Cerebellar cortex (tissue), 1 donor: ENCODE measurements around the gene DIRAS1.
A peak's percentile ranks its signal among the peaks of the same experiment; 100 is the strongest.
"Not testable (repeated sequence)": the region's sequence is repeated elsewhere in the genome, so short reads cannot be mapped to it uniquely, and the experiment has no call there.

Experiments used
- DNase-seq: peaks from one replicate; pipeline ENCODE4 v3.0.0-alpha.2; 2015; ENCODE audit warnings: low spot score

Gene DIRAS1

DNA sequence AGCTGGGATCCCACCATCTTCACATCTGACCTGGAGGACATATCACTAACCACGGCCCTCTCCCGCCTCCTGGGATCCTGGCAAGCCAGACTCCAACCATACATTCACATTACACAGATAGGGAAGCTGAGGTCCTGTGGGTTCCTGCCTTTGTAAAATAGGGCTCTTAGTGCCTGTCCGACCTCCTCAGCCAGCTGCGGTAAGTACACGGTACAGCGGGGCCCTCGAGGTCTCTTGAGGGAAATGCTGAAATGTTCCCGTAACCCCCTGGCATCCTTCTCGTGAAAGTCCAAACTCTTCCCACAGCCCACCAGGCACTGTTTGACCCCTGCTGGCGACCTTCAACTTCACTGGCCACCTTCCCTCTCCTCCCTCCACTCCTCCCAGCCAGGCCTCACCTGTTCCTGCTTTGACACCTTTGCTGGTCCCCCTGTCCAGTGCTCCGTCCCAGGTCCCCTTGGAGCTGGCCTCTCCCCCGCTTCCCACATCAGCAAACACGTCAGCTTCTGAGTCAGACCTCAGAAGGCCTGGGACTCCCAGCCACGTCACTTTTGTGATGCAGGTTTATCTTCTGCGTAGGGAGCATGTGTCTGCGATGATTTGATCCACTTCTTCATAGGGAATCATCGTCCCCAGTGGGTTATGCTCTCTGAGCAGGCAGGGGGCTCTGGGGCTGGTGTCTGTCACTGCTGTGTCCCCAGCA, 9.8 kb downstream of the DIRAS1 start:
- DNase-seq, result no peak

DNA sequence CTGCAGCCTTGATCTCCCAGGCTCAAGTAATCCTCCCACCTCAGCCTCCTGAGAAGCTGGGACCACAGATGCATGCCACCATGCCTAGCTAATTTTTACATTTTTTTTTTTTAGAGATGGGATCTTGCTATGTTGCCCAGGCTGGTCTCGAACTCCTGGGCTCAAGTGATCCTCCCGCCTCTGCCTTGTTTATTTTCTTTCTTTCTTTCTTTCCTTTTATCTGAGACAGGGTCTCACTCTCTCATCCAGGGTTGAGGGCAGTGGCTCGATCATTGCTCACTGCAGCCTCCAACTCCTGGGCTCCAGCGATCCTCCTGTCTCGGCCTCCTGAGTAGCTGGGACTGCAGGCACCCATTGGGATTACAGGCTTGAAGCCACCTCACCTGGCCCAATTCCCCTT, 14.9 kb downstream of the DIRAS1 start:
- no peak for DNase-seq

DNA sequence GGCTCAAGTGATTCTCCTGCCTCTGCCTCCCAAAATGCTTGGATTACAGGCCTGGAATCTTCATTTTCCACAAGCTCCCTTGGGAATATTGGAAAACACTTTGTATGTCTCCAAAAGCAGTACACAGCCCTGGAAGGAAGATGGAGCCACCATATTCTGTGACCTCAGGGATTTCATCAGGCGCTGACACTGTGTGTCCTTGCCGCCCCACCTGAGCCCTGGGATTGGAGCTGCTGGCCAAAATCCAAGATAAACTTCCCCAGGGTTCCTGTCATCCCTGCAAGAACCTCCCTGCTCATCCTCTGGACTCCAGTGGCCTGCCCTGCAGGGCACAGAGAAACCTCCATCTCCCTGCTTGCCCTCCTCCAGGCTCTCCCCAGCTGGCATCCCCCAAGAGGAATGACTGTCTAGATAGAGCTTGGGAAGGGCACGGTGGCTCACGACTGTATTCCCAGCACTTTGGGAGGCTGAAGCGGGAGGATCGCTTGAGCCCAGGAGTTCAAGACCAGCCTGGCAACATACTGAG, 17.4 kb downstream of the DIRAS1 start:
- no peak for DNase-seq

DNA sequence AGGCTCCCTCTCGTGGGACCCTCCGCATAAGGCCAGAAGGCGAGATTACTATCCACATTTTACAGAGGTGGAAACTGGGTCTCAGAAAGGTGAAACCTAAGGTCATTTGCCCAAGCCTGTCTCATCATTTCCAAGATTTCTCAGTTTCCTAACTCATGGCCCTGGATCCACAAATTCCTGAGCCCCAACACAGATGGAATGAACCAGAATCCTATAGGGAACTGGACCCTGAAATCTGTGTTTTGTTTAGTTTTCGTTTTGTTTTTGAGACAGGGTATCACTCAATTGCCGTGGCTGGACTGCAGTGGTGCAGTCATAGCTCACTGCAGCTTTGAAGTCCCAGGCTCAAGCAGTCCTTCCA, 18.1 kb downstream of the DIRAS1 start:
- no peak for DNase-seq

DNA sequence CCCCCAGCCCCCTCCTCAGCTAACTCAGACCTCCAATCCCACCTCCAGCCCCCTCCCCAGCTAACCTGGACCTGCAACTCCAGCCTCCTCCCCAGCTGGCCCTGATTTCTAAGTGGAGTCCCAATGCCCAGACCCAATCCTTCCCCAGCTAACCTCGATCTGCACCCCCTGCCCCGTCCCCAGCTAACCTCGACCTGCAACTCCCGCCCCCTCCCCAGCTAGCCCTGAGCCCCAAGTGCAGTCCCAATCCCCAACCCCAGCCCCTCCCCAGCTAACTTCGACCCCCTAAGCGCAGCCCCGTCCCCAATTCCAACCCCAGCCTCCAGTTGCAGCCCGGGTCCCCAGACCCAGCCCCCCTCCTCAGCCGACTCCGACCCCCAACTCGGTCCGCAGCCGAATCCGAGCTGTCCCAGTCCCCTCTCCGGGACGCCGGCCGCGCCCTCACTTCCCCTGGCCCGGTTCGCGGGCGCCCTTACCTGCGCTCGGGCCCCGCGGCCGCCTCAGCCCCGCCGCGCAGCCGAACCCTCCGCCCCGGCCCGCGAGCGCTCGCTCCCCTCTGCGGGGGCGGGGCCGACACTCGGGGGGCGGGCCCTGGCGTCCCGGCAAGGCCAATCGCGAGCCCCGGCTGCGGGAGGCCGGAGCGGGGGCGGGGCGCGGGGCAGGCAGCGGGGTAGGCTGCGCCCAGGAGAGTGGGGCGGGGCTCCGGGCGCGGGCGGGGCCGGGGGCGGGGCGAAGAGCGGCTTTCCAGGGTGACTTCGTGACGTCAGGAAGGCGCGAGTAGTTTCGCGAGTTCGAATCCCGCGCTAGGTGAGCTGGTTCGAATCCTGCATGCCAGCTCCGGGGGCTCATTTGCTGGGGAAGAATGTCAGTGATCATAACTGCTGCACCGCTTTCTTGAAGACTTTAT, 18.7 kb downstream of the DIRAS1 start, which contains the start of gene GNG7:
GNG7 (minus strand) TSS at position 525 of the 907 bp plus-strand sequence. CDS start 182,006 bp downstream, outside the sequence.
- peak; percentile 91 for DNase-seq

DNA sequence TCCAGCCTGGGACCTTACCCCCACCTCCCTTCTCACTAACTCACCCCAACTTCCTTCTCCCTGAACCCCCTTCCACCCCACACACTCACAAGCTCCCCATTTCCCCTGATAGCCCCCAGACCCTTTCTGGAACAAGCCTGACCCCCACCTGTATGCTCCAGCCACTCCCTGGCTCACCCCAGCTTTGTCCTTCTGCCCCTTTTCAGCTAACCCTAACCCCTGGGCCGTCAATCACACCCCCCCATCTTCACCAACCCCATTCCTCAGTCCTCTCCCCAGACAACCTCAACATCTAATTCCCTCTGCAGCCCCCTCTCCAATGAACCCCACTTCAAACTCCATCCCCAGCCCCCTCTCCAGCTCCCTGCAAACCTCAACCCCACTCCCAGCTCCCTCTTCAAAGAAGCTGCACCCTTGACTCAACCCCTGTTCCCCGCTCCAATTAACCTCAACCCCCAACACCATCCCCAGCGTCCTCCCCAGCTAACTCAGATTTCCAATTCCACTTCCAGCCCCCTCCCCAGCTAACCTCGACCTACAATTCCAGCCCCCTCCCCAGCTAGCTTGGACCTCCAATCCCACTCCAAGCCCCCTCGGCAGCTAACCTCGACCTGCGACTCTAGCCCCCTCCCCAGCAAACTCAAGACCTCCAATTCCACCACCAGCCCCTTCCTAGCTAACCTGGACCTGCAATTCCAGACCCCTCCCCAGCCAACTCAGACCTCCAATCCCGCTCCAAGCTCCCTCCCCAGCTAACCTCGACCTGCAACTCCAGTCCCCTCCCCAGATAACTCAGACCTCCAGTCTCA, 19.6 kb downstream of the DIRAS1 start:
- no peak for DNase-seq

DNA sequence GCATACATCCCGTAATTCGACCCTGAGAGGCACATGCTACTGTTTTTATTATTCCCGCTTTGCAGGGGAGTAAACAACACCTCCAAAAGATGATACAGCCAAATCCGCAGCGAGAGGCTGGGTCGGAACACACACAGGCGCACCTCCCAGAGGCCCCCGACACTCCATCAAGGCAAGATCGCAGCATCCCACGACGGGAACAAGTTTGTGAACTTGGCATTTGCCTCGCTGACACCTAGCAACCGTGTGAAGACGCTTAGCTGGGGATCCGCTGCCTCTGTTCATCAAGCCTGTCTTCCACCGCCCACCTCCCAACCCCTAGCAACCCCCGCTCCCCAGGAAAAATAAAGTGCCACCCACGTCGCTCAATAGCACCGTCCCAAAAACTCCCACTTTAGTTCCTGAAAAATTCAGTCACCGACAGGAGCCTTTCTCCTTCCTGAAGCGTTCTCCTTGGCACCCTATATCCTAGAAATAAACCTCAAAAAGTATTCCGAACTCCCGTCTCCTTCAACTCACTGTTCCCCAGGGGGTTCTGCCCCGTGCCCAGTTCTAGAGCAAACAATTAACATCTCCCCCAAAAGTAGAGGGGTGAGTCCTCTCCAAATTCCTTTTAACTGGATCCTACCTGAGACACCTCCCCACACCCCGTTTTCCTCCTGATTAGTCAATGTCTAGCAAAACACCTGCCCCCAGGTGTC, 20.4 kb downstream of the DIRAS1 start:
- peak; percentile 38 for DNase-seq

DNA sequence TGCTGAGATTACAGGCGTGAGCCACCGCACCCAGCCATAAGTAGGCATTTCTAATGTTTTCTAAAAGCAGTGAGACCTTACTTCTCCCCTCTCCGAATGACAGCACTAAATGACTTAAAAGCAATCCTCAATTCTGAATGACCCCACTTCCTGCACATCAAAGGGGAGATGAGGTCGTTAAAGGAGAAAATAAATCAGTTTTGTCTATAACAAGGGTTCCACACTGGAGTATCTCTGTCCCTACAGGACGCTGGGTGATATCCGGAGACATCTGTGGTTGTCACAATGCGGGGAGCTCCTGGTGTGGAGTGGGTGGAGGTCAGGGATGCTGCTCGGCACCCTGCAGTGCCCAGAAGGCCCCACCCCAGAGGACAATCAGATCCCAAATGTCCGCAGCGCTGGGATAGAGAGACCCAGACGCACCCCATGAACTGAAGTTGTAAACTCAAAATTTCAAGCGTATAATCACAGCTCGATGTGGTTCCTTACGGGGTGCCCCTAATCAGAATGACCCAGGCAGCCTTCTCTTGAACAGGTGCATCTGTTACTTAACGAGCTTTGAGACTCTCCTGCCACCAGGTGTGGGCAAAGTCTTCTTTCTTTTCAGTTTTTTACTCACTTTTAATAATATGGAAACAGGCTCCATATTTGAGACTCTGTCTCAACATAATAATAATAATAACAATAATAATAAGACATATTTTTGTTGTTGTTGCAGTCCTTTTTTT, 21.6 kb downstream of the DIRAS1 start:
- no peak for DNase-seq

DNA sequence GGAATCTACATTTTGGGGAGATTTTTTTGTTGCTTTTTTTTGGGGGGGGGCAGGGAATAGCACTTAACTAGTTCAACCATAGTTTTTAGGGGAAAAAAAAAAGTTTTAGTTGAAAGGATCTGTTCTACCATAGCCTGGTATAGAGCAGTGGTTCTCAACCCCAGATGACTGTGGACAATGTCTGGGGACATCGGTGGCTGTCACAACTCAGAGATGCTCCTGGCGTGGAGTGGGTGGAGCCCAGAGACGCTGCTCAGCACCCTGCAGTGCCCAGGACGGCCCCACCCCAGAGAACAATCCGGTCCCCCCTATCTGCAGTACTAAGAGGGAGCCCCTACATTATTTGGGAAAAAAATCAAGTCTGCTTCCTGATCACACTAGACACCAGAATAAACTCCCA, 27.0 kb downstream of the DIRAS1 start:
- DNase-seq, result no peak

DNA sequence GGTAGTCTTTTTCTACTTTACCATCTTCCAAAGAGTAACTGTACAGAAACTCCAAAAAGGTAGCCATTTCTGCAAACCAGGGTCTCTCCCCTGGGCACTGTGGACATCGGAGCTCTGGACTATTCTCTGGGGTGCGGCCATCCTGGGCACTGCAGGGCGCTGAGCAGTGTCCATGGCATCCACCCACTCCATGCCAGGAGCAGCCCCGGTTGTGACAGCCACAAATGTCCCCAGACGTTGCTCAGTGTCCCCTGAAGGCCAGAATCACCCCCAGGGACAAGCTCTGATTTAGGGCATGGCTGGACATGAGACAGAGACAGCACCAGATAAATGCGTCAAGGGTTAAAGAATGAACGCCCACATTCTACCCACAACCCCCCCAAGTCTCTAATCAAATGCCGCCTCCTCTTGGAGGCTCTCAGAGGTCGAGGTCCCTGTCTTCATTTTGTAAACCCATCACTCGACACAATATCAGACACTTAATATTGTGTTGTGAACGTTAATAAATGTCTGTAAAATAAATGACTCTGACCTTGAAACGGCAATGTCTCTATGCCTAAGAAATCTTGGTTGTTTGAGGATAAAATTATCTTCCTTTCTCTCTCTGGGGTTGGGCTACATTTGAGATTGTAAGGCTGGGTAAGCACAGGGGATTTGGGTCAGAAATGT, 27.5 kb downstream of the DIRAS1 start:
- no peak for DNase-seq

DNA sequence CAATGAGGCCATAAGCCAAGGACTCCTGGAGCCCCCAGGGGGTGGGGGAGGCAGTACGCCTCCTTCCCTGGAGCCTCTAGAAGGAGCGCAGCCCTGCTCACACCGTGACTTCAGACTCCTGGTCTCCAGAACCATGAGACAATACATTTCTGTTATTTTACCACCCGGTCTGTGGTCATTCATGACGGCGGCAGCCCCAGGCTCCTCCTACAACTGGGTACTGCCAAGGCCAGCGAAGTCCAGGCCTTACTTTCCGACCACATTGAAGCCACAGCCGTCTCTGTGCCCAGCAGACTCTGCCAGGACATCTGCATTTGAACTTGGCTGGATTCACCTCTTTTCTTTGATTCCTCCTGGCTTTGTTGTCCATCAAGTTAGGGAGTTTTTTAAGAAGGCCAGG, 29.2 kb downstream of the DIRAS1 start:
- DNase-seq, result no peak

DNA sequence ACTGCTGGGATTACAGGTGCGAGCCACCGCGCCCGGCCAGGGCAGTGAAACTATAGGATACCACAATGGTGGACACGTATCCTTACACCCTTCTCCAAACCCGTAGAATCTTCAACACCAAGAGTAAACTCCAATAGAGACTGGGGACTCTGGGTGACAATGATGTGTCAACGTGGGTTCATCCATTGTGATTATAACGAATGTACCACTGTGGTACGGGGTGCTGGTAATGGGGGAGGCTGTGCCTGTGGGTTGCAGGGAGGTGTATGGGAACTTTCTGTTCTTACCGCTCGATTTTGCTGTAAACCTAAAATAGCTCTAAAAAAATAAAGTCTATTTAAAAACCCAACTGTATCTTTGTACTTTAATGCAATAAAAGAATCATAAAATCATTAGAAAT, 30.3 kb downstream of the DIRAS1 start:
- no peak for DNase-seq

DNA sequence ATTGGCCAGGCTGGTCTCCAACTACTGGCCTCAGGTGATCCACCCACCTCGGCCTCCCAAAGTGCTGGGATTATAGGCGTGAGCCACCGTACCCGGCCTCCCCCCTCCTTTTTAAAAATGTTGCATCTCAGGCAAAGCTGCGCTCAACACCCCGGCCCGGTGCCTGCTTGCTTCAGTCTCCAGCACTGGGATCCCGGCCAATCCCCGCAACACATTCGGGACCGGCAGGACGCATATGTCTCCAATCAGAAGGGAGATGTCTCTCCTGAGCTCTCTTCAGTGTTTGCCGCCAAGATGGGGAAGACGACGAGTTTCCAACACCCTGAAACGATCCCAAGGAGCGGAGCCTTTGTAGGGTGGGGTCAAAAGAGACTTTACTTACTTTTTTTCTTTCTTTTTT, 34.8 kb downstream of the DIRAS1 start:
- no peak for DNase-seq

DNA sequence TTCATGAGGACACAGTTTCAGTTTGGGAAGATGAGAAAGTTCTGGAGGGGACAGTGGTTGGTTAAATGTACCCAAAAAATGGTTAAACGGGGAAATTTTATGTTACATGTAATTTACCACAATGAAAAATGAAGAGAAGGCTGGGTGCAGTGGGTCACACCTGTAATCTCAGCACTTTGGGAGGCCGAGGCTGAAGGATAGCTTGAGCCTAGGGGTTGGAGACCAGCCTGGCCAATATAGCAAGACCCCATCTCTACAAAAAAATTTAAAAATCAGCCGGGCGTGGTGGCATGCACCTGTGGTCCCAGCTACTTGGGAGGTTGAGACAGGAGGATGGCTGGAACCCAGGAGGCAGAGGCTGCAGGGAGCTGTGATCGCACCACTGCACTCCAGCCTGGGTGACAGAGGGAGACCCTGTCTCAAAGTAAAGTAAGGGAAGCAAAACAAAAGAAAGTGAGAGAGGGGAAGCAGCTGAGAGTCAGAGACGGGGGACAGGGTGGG, 35.9 kb downstream of the DIRAS1 start:
- no peak for DNase-seq

DNA sequence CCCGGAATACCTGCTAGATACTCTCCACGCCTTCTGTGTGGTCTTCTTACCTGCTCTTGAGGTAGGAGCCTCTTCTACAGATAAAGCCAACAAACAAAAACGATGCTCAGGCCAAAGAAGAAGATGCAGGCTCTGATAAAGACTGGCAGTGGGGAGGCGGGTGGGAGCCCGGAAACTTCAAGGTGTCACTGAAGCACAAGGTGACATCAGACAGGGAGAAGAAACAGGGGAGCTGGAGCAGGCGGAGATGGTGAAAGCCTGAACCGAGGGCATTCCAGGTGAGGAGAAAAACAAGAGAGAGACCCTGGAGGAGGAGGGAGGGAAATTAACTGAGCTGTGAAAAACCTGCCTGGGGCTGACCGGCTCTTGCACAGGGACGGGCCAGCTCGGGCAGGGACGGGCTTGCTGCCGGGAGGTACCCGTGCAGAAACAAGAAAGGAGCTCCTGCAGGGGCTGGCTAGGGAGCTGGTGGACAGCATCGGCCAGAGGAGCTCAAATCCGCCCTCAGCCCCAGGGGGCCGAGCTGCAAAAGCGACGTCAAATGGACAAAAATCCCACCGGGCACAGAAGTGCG, 37.7 kb downstream of the DIRAS1 start:
- DNase-seq, result no peak

DNA sequence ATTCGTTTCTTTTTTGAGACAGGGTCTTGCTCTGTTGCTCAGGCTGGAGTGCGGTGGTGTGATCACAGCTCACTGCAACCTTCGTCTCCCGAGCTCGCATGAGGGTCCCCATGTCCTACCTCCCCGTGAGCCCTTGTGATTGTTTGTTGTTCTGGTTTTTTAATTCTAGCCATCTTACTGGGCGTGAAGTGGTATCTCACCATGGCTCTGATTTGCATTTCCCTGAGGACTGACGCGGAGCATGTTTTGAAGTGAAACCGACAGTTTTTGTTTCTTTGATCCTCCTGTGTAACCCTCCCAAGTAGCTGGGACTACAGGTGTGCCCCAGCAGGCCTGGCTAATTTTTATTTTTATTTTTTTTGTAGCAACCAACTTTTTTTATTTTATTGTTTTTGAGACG, 40.4 kb downstream of the DIRAS1 start:
- DNase-seq, result no peak

DNA sequence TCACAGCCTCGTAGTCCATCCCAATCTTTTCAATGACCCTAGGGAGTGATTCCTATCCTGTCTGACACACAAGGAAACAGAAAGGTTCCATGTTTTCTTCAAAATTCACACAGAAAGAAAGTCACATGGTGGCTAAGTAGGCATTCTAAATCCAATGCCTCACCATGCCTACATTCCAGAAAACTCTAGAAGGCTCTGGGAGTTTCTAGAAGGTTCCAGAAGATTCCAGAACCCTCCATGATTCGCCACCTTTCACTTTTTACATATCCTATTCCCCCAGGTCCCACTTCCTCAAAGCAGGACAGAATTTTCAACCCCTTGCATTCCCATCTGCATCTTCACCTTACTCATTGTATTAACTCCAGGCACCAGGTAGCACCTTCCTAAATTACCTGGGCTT, 41.7 kb downstream of the DIRAS1 start:
- no peak for DNase-seq

DNA sequence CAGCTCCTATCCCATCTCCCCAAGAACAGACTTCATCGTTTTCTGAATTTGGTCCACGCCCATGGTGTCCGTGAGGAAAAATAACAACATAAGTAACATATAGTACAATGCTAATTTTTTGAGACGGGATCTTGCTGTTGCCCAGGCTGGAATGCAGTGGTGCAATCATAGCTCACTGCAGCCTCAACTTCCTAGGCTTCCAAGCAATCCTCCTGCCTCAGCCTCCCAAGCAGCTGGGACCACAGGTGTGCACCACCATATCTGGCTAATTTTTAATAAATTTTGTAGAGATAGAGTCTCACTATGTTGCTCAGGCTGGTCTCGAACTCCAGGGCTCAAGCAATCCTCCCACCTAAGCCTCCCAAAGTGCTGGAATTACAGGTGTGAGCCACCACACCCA, 42.2 kb downstream of the DIRAS1 start:
- not testable (repeated sequence) for DNase-seq

DNA sequence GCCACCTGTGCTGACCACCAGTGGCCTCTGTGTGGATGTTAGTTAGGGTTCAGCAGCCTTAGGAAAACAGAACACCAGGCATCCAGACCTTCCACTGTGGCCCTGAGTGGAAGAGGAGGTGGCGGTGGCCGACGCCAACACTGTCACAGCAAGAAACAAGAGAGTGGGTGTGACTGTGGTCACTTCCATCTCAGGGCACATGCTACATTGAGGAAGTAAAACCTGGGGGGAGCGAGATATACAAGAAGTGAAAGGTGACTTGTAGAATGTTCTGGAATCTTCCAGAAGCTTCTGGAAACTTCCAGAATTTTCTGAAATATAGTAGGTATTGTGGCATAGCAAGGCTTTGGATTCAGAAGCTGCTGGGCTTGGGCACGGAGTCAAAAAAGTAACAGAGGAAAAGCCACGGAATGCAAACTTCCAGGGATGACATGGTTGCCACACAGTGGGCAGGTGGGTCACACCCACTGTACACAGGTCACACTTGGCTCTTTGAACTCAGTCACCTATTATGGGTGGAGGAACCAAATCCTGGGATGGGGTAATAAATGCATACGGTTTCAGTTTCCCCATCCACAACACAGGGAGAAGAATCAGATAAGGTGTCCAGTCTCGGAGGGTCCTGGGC, 43.0 kb downstream of the DIRAS1 start:
- DNase-seq, result no peak
